Hematopoietic multipotent progenitor cell treated with erythropoietin and hydrocortisone succinate and interleukin-3 and kit ligand, for 6 days (in vitro differentiated cells): ENCODE results near the gene HEBP1.

Experiments
- DNase-seq: peaks from one replicate; pipeline ENCODE4 v3.0.0-alpha.2; 2015

HEBP1 gene

GRCh38 chr12:12987421-12987820 lies 12.6 kb downstream of the HEBP1 start:
- no peak for DNase-seq

- peak; percentile 73 for DNase-seq
Observed at GRCh38 chr12:12986775-12987331, 13.2 kb downstream of the HEBP1 start.

DNA sequence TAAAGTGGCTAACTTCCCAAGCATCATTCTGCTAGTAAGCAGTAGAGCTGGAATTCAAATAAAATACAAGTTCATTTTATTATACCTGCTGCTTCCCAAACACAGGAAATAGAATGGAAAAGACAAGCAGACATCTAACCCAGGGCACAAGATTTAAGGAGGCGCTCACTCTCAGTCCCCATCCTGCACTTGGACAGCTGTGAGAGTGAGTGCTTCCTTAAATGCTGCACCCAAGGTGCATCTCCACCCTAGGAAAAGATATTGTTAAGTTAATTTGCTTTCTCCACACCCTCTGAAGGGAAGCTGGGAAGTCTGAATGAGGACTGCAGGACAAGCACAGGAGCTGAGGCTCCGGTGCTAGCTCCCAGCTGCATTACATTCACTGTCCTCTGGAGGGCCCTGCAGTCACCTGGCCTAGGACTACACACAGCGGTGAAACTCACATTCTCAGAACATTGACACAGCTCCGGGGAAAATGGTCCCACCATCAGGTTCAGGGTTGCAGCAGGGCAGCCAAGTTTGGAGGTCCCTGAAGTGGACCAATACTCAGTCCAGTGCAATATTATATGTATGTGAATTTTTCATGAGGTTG lies 14.2 kb downstream of the HEBP1 start:
- peak; percentile 79 for DNase-seq

DNA sequence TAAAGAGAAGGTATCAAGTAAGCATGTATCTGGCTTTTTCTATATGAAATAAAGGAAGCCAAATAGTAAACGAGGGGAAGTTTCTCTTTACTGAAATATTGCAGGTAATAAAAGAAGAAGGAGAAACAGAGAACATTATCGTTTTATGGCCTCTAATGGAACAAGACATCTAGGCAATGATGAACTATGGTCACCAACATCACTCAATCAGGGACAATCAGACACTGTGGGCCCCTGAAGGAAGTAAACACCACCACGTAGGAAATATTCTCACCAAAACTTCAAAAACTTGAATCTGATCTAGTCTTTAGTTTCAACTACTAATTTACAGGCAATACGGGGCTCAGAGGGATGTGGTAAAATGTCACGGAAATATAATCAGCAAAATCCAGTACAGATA lies 15.9 kb downstream of the HEBP1 start:
- no peak for DNase-seq

- DNase-seq, result peak; percentile 72
Observed at GRCh38 chr12:12983420-12984035, 16.5 kb downstream of the HEBP1 start.

GRCh38 chr12:12982331-12982730 lies 17.7 kb downstream of the HEBP1 start:
- DNase-seq, result no peak

DNA sequence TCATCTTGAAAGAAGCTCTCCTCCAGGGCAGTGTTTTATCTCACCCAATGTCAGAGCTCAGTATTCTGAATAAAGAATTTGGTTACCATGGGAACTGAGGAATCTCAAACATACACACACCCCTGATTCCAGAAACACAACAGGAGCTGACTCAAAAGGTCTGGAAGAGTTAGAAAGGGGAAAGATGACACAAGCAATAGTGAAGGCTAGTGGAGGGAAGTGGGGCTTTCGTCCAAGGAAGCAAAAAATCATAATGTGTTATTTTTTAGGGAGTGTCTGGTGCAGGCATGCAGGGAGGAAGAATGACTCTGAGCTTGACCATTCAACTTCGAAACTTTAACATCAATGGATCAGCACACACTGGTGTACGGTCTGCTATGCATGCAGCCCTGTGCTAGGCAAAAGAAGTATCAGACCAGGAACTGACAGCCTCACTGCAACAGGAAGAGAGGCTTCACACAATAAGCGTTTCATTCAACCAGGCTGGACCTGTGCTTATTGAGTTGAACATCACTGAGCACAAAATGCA lies 20.3 kb downstream of the HEBP1 start:
- DNase-seq, result peak; percentile 39

- no peak for DNase-seq
Observed at GRCh38 chr12:12979126-12979525, 20.9 kb downstream of the HEBP1 start.

GRCh38 chr12:12977231-12977630 lies 22.8 kb downstream of the HEBP1 start:
- DNase-seq, result no peak

- no peak for DNase-seq
Observed at GRCh38 chr12:12976366-12976765, 23.7 kb downstream of the HEBP1 start.

GRCh38 chr12:12975322-12976077 lies 24.6 kb downstream of the HEBP1 start:
- DNase-seq, result peak; percentile 57

DNA sequence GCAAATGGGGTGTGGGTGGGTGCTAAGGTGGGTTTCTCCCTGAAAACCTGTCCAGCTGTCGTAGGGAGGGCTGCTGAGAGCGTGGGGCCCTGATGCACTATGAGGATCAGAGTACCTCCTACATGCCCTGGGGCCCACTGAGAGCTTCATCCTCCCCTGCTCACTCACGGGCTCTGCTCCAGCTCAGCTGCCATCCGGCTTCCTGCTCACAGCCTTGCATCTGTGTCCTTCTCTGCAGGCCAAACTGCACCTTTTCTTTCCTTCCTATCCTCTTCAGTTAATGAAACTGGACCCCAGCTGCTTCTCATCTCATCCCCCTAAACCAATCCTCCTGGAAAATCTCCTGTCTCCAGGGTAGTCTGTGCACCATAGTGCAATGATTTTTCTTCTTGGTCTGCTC lies 25.9 kb downstream of the HEBP1 start:
- DNase-seq, result no peak

DNA sequence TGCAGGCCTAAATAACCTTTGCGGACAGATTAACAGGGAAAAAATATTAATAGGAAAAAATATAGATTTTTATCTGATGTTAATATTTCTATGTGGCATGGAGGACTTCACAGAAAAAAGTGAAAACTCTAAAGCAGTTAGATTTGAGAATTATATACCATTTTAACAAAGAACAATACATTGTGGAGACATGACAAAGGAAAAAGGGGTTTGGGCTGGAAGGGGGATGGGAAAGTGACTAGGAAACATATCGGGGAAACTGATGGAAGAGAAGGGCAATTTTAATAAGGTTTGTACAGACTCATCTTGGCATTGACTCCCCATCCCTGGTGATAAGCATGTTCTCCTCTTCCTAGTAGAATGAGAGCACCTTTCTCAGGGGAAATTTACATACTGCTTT lies 27.0 kb downstream of the HEBP1 start:
- no peak for DNase-seq

GRCh38 chr12:12965836-12966235 lies 34.2 kb downstream of the HEBP1 start:
- no peak for DNase-seq

DNA sequence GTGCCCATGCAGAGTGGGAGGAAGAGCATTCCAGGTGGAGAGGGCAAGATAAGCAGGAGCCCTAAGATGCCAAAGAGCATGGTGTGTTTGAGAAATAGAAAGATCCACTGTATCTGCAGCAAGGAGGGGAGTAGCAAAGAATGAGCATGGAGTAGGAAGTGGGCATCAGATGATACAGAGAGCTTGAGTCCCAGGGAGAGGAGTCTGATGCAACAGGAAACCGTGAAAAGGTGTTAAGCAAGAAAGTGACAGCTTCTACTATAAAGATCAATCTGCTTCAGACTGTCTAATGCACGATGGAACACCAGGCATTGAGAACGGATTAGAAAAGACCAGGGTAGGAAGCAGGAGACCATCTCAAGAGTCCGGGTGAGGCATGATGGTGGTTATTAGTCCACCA lies 35.8 kb downstream of the HEBP1 start:
- DNase-seq, result peak; percentile 51

DNA sequence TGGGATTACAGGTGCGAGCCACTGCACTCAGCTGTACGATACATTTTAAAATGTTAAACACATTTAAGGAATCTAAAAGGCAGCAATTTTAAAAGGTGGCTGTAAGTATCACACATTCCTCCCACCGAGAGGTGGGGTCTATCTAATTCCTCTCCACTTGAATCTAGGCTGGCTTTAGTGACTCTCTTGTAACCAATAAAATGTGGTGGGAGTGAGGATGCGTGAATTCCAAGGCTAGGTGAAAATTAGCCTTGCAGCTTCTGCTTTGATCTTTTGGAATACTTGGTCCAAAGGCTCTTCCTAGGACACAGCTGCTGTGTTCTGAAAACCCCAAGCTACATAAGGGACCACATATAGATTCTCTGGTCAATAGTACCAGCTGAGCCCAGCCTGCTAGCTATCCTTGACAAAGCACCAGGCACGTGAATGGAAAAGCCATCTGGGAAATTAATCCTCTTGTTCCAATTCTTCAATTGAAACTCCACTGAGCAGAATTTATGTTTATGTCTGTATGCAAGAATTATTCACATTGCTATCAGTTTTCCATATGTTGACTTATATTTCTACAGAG lies 39.3 kb downstream of the HEBP1 start:
- no peak for DNase-seq

GRCh38 chr12:12958886-12959285 lies 41.2 kb downstream of the HEBP1 start:
- DNase-seq, result peak; percentile 56

- DNase-seq, result no peak
Observed at GRCh38 chr12:12954878-12955625, 45.0 kb downstream of the HEBP1 start.

GRCh38 chr12:12954356-12954755 lies 45.7 kb downstream of the HEBP1 start:
- no peak for DNase-seq

GRCh38 chr12:12952036-12952435 lies 48.0 kb downstream of the HEBP1 start, which contains the start of gene GPRC5D:
Gene GPRC5D (minus strand): TSS chr12:12952170. CDS start chr12:12950384, 1,786 bp downstream.
- no peak for DNase-seq

DNA sequence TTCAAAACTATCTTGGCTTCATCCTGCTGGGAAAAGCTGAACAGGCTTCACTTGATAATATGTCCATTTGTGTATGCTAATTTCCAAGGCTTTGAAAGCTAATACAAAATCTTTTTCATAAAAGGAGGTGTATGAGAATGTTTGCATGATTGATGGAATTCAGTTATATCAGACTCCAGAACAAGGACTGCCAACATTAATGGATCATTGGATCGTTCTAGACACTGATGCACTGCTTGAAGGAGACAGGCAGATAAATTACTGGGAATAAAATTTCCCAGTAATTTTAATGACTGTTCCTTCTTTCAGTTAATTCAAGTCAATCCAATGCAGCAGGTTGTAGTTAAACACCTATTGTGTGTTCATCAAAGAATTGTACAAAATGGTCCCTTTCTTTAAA lies 48.6 kb downstream of the HEBP1 start:
- DNase-seq, result no peak

- DNase-seq, result no peak
Observed at GRCh38 chr12:12947902-12948301, 52.2 kb downstream of the HEBP1 start.
